ENCODE measurements around the gene KDSR.

- no peak for TF ChIP-seq GATA3 (IDR thresholded peaks at IDR 0.05; ENCODE audit: low read depth, low read length)
- TF ChIP-seq GATA2 (IDR thresholded peaks at IDR 0.05; ENCODE audit: low read depth, low read length), result no peak
Observed at GRCh38 chr18:63291278-63291677, 75.7 kb downstream of the KDSR start.
